HEK293T (cell line): ENCODE results near the gene DDX10.

Experiments
- CTCF ChIA-PET: fragments of 350-600 bp; formaldehyde crosslinking; extraction: SDS; loops from one replicate; lab custom pipeline; 2021; ENCODE audit warnings: antibody characterized with exemption, inconsistent platforms; lab: Yijun Ruan, JAX
- POLR2A ChIA-PET: fragments of 350-600 bp; formaldehyde crosslinking; extraction: SDS; loops from one replicate; lab custom pipeline; 2020; ENCODE audit warnings: antibody characterized with exemption, inconsistent platforms; lab: Yijun Ruan, JAX
- DNase-seq: peaks from one replicate; pipeline ENCODE4 v3.0.0; 2012; ENCODE audit warnings: mixed read lengths; ENCODE audit errors: extremely low spot score
- ARNT ChIP-seq: fragments of 450-650 bp; IDR thresholded peaks from 2 replicates; pipeline ENCODE4 v1.6.1; 2017; ENCODE audit warnings: mild to moderate bottlenecking
- BHLHE40 ChIP-seq: fragments of 450-650 bp; IDR thresholded peaks from 2 replicates; pipeline ENCODE4 v1.6.1; 2016; ENCODE audit warnings: mild to moderate bottlenecking, moderate library complexity, borderline replicate concordance
- CTBP1 ChIP-seq: fragments of 450-650 bp; IDR thresholded peaks from 2 replicates; pipeline ENCODE4 v1.6.1; 2016; ENCODE audit warnings: borderline replicate concordance
- ELF4 ChIP-seq: fragments of 450-650 bp; IDR thresholded peaks from 2 replicates; pipeline ENCODE4 v1.6.1; 2017; ENCODE audit warnings: antibody characterized with exemption
- FOXA1 ChIP-seq: fragments of 450-650 bp; IDR thresholded peaks from 2 replicates; pipeline ENCODE4 v1.6.1; 2016; ENCODE audit warnings: mild to moderate bottlenecking
- FOXK2 ChIP-seq: fragments of 450-650 bp; IDR thresholded peaks from 2 replicates; pipeline ENCODE4 v1.6.1; 2016; ENCODE audit warnings: mild to moderate bottlenecking
- FOXM1 ChIP-seq: fragments of 450-650 bp; IDR thresholded peaks from 2 replicates; pipeline ENCODE4 v1.6.1; 2017; ENCODE audit warnings: mild to moderate bottlenecking, borderline replicate concordance
- HDGF ChIP-seq: fragments of 450-650 bp; IDR thresholded peaks from 2 replicates; pipeline ENCODE4 v1.6.1; 2017; ENCODE audit warnings: antibody characterized with exemption, borderline replicate concordance
- L3MBTL2 ChIP-seq: fragments of 450-650 bp; conservative IDR thresholded peaks from 2 replicates; pipeline ENCODE4 v1.6.1; 2016; ENCODE audit warnings: mild to moderate bottlenecking
- LEF1 ChIP-seq: fragments of 450-650 bp; IDR thresholded peaks from 2 replicates; pipeline ENCODE4 v1.6.1; 2017; ENCODE audit warnings: mild to moderate bottlenecking, borderline replicate concordance
- NFRKB ChIP-seq: fragments of 450-650 bp; IDR thresholded peaks from 2 replicates; pipeline ENCODE4 v1.6.1; 2016; ENCODE audit warnings: mild to moderate bottlenecking, moderate library complexity
- PKNOX1 ChIP-seq: fragments of 450-650 bp; IDR thresholded peaks from 2 replicates; pipeline ENCODE4 v1.6.1; 2016
- SP1 ChIP-seq: fragments of 450-650 bp; IDR thresholded peaks from 2 replicates; pipeline ENCODE4 v1.6.1; 2017
- SUZ12 ChIP-seq: fragments of 450-650 bp; IDR thresholded peaks from 2 replicates; pipeline ENCODE4 v1.6.1; 2016; ENCODE audit warnings: mild to moderate bottlenecking
- TARDBP ChIP-seq: fragments of 450-650 bp; IDR thresholded peaks from 2 replicates; pipeline ENCODE4 v1.6.1; 2016
- ZNF384 ChIP-seq: fragments of 450-650 bp; IDR thresholded peaks from 2 replicates; pipeline ENCODE4 v1.6.1; 2016

DDX10 gene

GRCh38 chr11:108664730-108665525, at the start of gene DDX10:
Gene DDX10, plus strand, starts transcription at chr11:108665069. Its CDS starts 85 bp downstream, at chr11:108665154.
- CTCF ChIA-PET: interaction anchor here (1.1 kb wide), 1 partner anchor 11 kb away, joined by 5 read pairs; no protein-coding TSS in a partner anchor
- peak; percentile 80 for TF ChIP-seq L3MBTL2
- TF ChIP-seq FOXM1: peak; percentile 69; the same call in 1 of the 2 replicates
- TF ChIP-seq ELF4: no peak
- POLR2A ChIA-PET: no interaction called here
- DNase-seq: peak; percentile 98

- DNase-seq: no peak
- ChIA-PET POLR2A (no interaction called here), CTCF (no interaction called here)
- no peak for TF ChIP-seq ZNF384
- TF ChIP-seq SUZ12: no peak
- no peak for TF ChIP-seq TARDBP
- TF ChIP-seq HDGF: no peak
- no peak for TF ChIP-seq L3MBTL2
- TF ChIP-seq CTBP1: no peak
- TF ChIP-seq LEF1: no peak
Observed at GRCh38 chr11:108616549-108616948, 48.3 kb upstream of the DDX10 start.

GRCh38 chr11:108617055-108617454, 47.8 kb upstream of the DDX10 start:
- ChIA-PET POLR2A (interaction anchor here (1.1 kb wide), 1 partner anchor 119 kb away, joined by 3 read pairs; the partner anchor contains the start of gene POGLUT3), CTCF (no interaction called here)
- no peak for TF ChIP-seq TARDBP
- TF ChIP-seq SP1: no peak
- no peak for TF ChIP-seq ARNT
- TF ChIP-seq NFRKB: no peak
- no peak for TF ChIP-seq SUZ12
- TF ChIP-seq FOXM1: no peak
- DNase-seq: no peak

- ChIA-PET CTCF (no interaction called here), POLR2A (no interaction called here)
Observed at GRCh38 chr11:108618529-108618928, 46.3 kb upstream of the DDX10 start.

GRCh38 chr11:108620958-108621772, 43.7 kb upstream of the DDX10 start:
- POLR2A ChIA-PET: no interaction called here
- TF ChIP-seq TARDBP (no peak), CTBP1 (no peak), SUZ12 (no peak), FOXK2 (no peak), PKNOX1 (no peak), NFRKB (no peak), FOXM1 (no peak), BHLHE40 (no peak), LEF1 (no peak), ELF4 (no peak), ZNF384 (no peak), HDGF (no peak), SP1 (no peak), L3MBTL2 (no peak), ARNT (no peak), FOXA1 (no peak)
- CTCF ChIA-PET: no interaction called here
- no peak for DNase-seq

More at GRCh38 chr11:108618529-108618928, 46.3 kb upstream of the DDX10 start:
- DNase-seq: no peak
- TF ChIP-seq FOXM1 (no peak), HDGF (no peak), SP1 (no peak), L3MBTL2 (no peak), FOXA1 (no peak), BHLHE40 (no peak), TARDBP (no peak), ZNF384 (no peak)

- no peak for TF ChIP-seq HDGF
- no peak for TF ChIP-seq ARNT
- TF ChIP-seq BHLHE40: no peak
- TF ChIP-seq FOXK2: no peak
- no peak for TF ChIP-seq CTBP1
- TF ChIP-seq FOXA1: no peak
- TF ChIP-seq PKNOX1: no peak
- no peak for TF ChIP-seq TARDBP
- no peak for TF ChIP-seq LEF1
- no peak for TF ChIP-seq NFRKB
- no peak for TF ChIP-seq SUZ12
- TF ChIP-seq L3MBTL2: no peak
- no peak for TF ChIP-seq FOXM1
- no peak for TF ChIP-seq ZNF384
- no peak for TF ChIP-seq SP1
- no peak for TF ChIP-seq ELF4
- ChIA-PET POLR2A (no interaction called here), CTCF (no interaction called here)
- no peak for DNase-seq
Observed at GRCh38 chr11:108622341-108622740, 42.5 kb upstream of the DDX10 start.
